ENCODE results near the gene NBPF1. TPM values are rescaled to one million over a fixed set of nuclear protein-coding genes. Genes with fewer than 3 reads are reported as not detected.
A peak's percentile ranks its signal among the peaks of the same experiment; 100 is the strongest.
"Not testable (repeated sequence)": the region's sequence is repeated elsewhere in the genome, so short reads cannot be mapped to it uniquely, and the experiment has no call there.

NBPF1 gene
- total RNA-seq, 2 donors from 2014 or later, result 39.2 to 42.5 TPM

- H3K4me3 Mint-ChIP-seq; H3K9me3 ChIP-seq (ENCODE audit: control insufficient read depth, low read length); H3K27me3 Mint-ChIP-seq (ENCODE audit: insufficient read depth); H3K27ac ChIP-seq (ENCODE audit: low read depth, low read length); H3K9ac ChIP-seq (ENCODE audit: extremely low read depth, low read length, poor library complexity, severe bottlenecking); H3K4me3 ChIP-seq (ENCODE audit: low read length); H3K4me1 Mint-ChIP-seq; H3K9me3 Mint-ChIP-seq; H3K27ac Mint-ChIP-seq; H3K4me1 ChIP-seq (ENCODE audit: control insufficient read depth, insufficient read depth, low read length); H3K36me3 Mint-ChIP-seq (ENCODE audit: low read depth): not testable (repeated sequence)
- peak; percentile 24 for DNase-seq
- 79 to 89% methylated on average over 4 of the region's 4 CpGs for WGBS, 2 experiments (ENCODE audit: insufficient coverage in 1 of 2, insufficient read length in 1 of 2)
- peaks cover 22% of the 10 kb centered on the region for H3K27me3 ChIP-seq (ENCODE audit: control insufficient read depth, insufficient read depth, low read length, poor library complexity, severe bottlenecking)
- H3K36me3 ChIP-seq (ENCODE audit: control insufficient read depth, insufficient read depth, low read length), result peaks cover 31% of the 10 kb centered on the region
These were observed 3.6 kb downstream of the NBPF1 start for GRCh38 chr1:16609761-16610160.

GRCh38 chr1:16608838-16609560 lies 4.4 kb downstream of the NBPF1 start:
- H3K27ac ChIP-seq (ENCODE audit: low read depth, low read length), result no peak overlapping the region
- Mint-ChIP-seq H3K27me3 (ENCODE audit: insufficient read depth) (no peaks in the 10 kb centered on the region), H3K36me3 (ENCODE audit: low read depth) (no peaks in the 10 kb centered on the region), H3K4me1 (no peaks in the 10 kb centered on the region), H3K27ac (no peak overlapping the region), H3K4me3 (no peak overlapping the region), H3K9me3 (no peaks in the 10 kb centered on the region)
- no peak for TF ChIP-seq CTCF (conservative IDR thresholded peaks at IDR 0.05)
- H3K9me3 ChIP-seq (ENCODE audit: control insufficient read depth, low read length), result no peaks in the 10 kb centered on the region
- peaks cover 31% of the 10 kb centered on the region for H3K36me3 ChIP-seq (ENCODE audit: control insufficient read depth, insufficient read depth, low read length)
- WGBS, 2 experiments (ENCODE audit: insufficient coverage in 1 of 2, insufficient read length in 1 of 2), result 91 to 96% methylated on average over 8 of the region's 9 CpGs
- H3K27me3 ChIP-seq (ENCODE audit: control insufficient read depth, insufficient read depth, low read length, poor library complexity, severe bottlenecking), result peaks cover 14% of the 10 kb centered on the region
- peak; percentile 28 for DNase-seq
- no peak overlapping the region for H3K4me3 ChIP-seq (ENCODE audit: low read length)
- H3K9ac ChIP-seq (ENCODE audit: extremely low read depth, low read length, poor library complexity, severe bottlenecking), result no peak overlapping the region
- no peaks in the 10 kb centered on the region for H3K4me1 ChIP-seq (ENCODE audit: control insufficient read depth, insufficient read depth, low read length)

GRCh38 chr1:16607853-16608815 lies 5.2 kb downstream of the NBPF1 start:
- not testable (repeated sequence) for H3K4me1 ChIP-seq (ENCODE audit: control insufficient read depth, insufficient read depth, low read length); H3K9ac ChIP-seq (ENCODE audit: extremely low read depth, low read length, poor library complexity, severe bottlenecking)

GRCh38 chr1:16607433-16607851 lies 5.9 kb downstream of the NBPF1 start:
- no peak overlapping the region for H3K4me3 Mint-ChIP-seq
- 89 to 93% methylated on average over 2 of the region's 2 CpGs for WGBS, 2 experiments (ENCODE audit: insufficient coverage in 1 of 2, insufficient read length in 1 of 2)
- H3K27me3 ChIP-seq (ENCODE audit: control insufficient read depth, insufficient read depth, low read length, poor library complexity, severe bottlenecking), result peaks cover 12% of the 10 kb centered on the region
- peak; percentile 44 for DNase-seq
- H3K9me3 ChIP-seq (ENCODE audit: control insufficient read depth, low read length), result no peaks in the 10 kb centered on the region
- H3K9ac ChIP-seq (ENCODE audit: extremely low read depth, low read length, poor library complexity, severe bottlenecking), result no peak overlapping the region
- no peaks in the 10 kb centered on the region for H3K4me1 Mint-ChIP-seq
- no peak overlapping the region for H3K27ac ChIP-seq (ENCODE audit: low read depth, low read length)
- no peak overlapping the region for H3K4me3 ChIP-seq (ENCODE audit: low read length)
- H3K27me3 Mint-ChIP-seq (ENCODE audit: insufficient read depth), result no peaks in the 10 kb centered on the region
- H3K36me3 Mint-ChIP-seq (ENCODE audit: low read depth), result no peaks in the 10 kb centered on the region
- H3K4me1 ChIP-seq (ENCODE audit: control insufficient read depth, insufficient read depth, low read length), result no peaks in the 10 kb centered on the region
- H3K27ac Mint-ChIP-seq, result no peak overlapping the region
- H3K36me3 ChIP-seq (ENCODE audit: control insufficient read depth, insufficient read depth, low read length), result peaks cover 31% of the 10 kb centered on the region
- no peak for TF ChIP-seq CTCF (conservative IDR thresholded peaks at IDR 0.05)
- no peaks in the 10 kb centered on the region for H3K9me3 Mint-ChIP-seq

More at GRCh38 chr1:16607853-16608815, 5.2 kb downstream of the NBPF1 start:
- not testable (repeated sequence) for H3K4me3 Mint-ChIP-seq; H3K27ac Mint-ChIP-seq; H3K9me3 ChIP-seq (ENCODE audit: control insufficient read depth, low read length); H3K27ac ChIP-seq (ENCODE audit: low read depth, low read length); H3K4me1 Mint-ChIP-seq; H3K36me3 Mint-ChIP-seq (ENCODE audit: low read depth); H3K9me3 Mint-ChIP-seq; H3K27me3 Mint-ChIP-seq (ENCODE audit: insufficient read depth); H3K4me3 ChIP-seq (ENCODE audit: low read length)
- DNase-seq, result peak; percentile 60
- WGBS, 2 experiments (ENCODE audit: insufficient coverage in 1 of 2, insufficient read length in 1 of 2), result 92 to 95% methylated on average over 10 of the region's 10 CpGs
- peaks cover 12% of the 10 kb centered on the region for H3K27me3 ChIP-seq (ENCODE audit: control insufficient read depth, insufficient read depth, low read length, poor library complexity, severe bottlenecking)
- H3K36me3 ChIP-seq (ENCODE audit: control insufficient read depth, insufficient read depth, low read length), result peaks cover 31% of the 10 kb centered on the region

- peak; percentile 42 for DNase-seq
These were observed 6.5 kb downstream of the NBPF1 start for GRCh38 chr1:16606666-16607432.

More at GRCh38 chr1:16606666-16607432, 6.5 kb downstream of the NBPF1 start:
- H3K4me1 Mint-ChIP-seq; H3K9ac ChIP-seq (ENCODE audit: extremely low read depth, low read length, poor library complexity, severe bottlenecking); H3K27ac Mint-ChIP-seq; H3K4me1 ChIP-seq (ENCODE audit: control insufficient read depth, insufficient read depth, low read length); H3K36me3 Mint-ChIP-seq (ENCODE audit: low read depth); H3K4me3 Mint-ChIP-seq; H3K9me3 ChIP-seq (ENCODE audit: control insufficient read depth, low read length); H3K9me3 Mint-ChIP-seq; H3K27ac ChIP-seq (ENCODE audit: low read depth, low read length); H3K27me3 ChIP-seq (ENCODE audit: control insufficient read depth, insufficient read depth, low read length, poor library complexity, severe bottlenecking); H3K4me3 ChIP-seq (ENCODE audit: low read length); H3K27me3 Mint-ChIP-seq (ENCODE audit: insufficient read depth): not testable (repeated sequence)
- peaks cover 31% of the 10 kb centered on the region for H3K36me3 ChIP-seq (ENCODE audit: control insufficient read depth, insufficient read depth, low read length)
- WGBS, 2 experiments (ENCODE audit: insufficient coverage in 1 of 2, insufficient read length in 1 of 2), result 87 to 92% methylated on average over 5 of the region's 5 CpGs
